GM12865 (cell line): Measurements from ENCODE around the gene MAST2.

Experiments
- DNase-seq: peaks from one replicate; pipeline ENCODE4 v3.0.0; 2010; ENCODE audit warnings: low read depth
- H3K4me3 ChIP-seq: 2 replicates; pipeline ENCODE4 v1.5.1; 2011; ENCODE audit warnings: mild to moderate bottlenecking, low read depth, low read length, control low read depth
- TF ChIP-seq, protein P1 (sequence below): IDR thresholded peaks from 2 replicates; pipeline ENCODE4 v1.5.1; 2011; ENCODE audit warnings: low read length, control low read depth, low read depth, inconsistent platforms; ENCODE audit not compliant: insufficient read depth; ENCODE audit errors: missing control alignments

MAST2 gene

GRCh38 chr1:46061146-46061545 is 257.7 kb downstream of the MAST2 start:
- no peak overlapping the region for H3K4me3 ChIP-seq
- DNase-seq = no peak
- TF ChIP-seq, protein P1, sequence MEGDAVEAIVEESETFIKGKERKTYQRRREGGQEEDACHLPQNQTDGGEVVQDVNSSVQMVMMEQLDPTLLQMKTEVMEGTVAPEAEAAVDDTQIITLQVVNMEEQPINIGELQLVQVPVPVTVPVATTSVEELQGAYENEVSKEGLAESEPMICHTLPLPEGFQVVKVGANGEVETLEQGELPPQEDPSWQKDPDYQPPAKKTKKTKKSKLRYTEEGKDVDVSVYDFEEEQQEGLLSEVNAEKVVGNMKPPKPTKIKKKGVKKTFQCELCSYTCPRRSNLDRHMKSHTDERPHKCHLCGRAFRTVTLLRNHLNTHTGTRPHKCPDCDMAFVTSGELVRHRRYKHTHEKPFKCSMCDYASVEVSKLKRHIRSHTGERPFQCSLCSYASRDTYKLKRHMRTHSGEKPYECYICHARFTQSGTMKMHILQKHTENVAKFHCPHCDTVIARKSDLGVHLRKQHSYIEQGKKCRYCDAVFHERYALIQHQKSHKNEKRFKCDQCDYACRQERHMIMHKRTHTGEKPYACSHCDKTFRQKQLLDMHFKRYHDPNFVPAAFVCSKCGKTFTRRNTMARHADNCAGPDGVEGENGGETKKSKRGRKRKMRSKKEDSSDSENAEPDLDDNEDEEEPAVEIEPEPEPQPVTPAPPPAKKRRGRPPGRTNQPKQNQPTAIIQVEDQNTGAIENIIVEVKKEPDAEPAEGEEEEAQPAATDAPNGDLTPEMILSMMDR = no peak

GRCh38 chr1:46062651-46063319 is 259.4 kb downstream of the MAST2 start:
- peak; percentile 56 for DNase-seq
- TF ChIP-seq, protein P1 = no peak
- no peak overlapping the region for H3K4me3 ChIP-seq

GRCh38 chr1:46064708-46065107 is 261.3 kb downstream of the MAST2 start:
- H3K4me3 ChIP-seq = no peak overlapping the region
- TF ChIP-seq, protein P1 = no peak
- DNase-seq = no peak

DNA sequence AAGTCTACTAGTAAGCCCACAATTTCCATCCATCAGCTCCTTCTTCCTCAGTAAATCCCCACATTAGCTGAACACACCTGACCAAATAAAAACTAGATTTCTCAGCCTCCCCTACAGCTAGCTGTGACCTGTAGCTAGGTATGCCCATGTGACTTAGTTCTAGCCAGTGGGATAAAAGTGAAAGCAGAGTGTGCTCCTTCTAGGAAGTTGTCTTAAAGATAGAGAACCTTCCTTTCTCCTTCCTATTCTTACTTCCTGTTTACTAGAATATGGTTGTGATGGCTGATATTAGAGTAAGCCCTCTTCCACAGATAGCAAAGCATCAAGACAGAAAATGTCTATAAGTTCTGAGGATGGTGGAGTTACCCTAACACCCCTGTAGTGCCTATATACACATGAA is 262.0 kb downstream of the MAST2 start:
- TF ChIP-seq, protein P1 = no peak
- H3K4me3 ChIP-seq = no peak overlapping the region
- peak; percentile 41 for DNase-seq

DNA sequence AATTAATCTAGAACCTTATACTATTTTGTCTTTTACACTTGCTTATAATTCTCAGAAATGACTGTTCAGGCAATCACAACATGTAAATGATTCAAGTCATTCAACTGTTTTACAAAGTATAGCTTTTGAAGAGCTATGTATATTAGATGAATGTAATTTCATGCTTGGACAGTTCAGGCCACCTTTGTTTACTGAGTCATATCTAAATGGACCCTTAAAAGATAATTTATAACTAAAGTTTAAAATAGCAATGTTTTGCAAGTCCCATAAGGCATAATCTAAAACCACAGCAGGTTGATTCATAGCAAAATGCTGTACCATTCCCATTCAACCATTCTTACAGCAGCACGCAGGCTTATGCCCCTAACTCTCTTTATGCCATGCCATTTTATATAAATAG is 264.2 kb downstream of the MAST2 start:
- TF ChIP-seq, protein P1 = no peak
- no peak for DNase-seq
- H3K4me3 ChIP-seq = no peak overlapping the region

GRCh38 chr1:46068525-46068924 is 265.1 kb downstream of the MAST2 start:
- H3K4me3 ChIP-seq = no peak overlapping the region
- no peak for DNase-seq
- TF ChIP-seq, protein P1 = no peak

DNA sequence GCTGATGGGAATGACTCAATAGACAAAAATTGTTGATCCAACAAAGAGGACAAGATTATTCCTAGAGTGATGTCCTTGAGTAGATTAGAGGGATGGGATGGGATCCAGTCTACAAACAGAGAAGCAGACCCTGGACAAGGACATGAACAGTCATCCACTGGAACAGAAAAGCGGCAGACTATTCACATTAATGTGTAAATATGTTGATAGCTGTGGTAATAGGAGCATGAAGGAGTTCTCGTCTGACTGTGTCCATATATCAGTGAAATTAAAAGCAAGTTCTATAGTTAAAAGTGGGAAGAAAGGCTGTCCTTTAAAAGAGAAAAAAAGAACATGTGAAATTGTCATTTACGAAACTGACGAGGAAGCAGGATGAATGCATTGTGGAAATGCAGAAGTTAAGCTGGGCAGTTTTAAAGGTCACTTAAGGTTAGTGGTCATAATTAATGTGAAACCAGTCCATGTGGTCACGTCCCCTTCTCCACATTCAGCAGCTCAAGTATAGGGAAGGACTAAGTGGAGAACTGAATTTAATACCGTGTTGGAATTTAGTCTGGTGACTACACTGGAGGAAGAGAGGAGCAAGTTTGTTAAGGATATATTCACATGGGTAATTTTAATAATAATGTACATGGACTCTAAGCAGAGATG is 266.9 kb downstream of the MAST2 start:
- TF ChIP-seq, protein P1 = no peak
- H3K4me3 ChIP-seq = no peak overlapping the region
- DNase-seq = no peak
